Left ventricle myocardium inferior (tissue), 1 donor: ENCODE results near the gene ACTR5. TPM values are rescaled to one million over a fixed set of nuclear protein-coding genes. Genes with fewer than 3 reads are reported as not detected.
A peak's percentile ranks its signal among the peaks of the same experiment; 100 is the strongest.

Source experiments
- DNase-seq: peaks from one replicate; pipeline ENCODE4 v3.0.0-alpha.2; 2020
- H3K27ac ChIP-seq: fragments of 200-600 bp; replicated peaks from 2 replicates; pipeline ENCODE4 v1.8.0; 2021
- H3K27me3 ChIP-seq: fragments of 200-600 bp; 2 replicates; pipeline ENCODE4 v1.8.0; 2021; ENCODE audit warnings: low read depth
- H3K36me3 ChIP-seq: fragments of 200-600 bp; 2 replicates; pipeline ENCODE4 v1.8.0; 2021
- H3K4me1 ChIP-seq: fragments of 200-600 bp; 2 replicates; pipeline ENCODE4 v1.8.0; 2021
- H3K4me3 ChIP-seq: fragments of 200-600 bp; 2 replicates; pipeline ENCODE4 v1.8.0; 2021; ENCODE audit warnings: mild to moderate bottlenecking, moderate library complexity
- H3K9me3 ChIP-seq: fragments of 200-600 bp; replicated peaks from 2 replicates; pipeline ENCODE4 v1.8.0; 2021
- CTCF ChIP-seq: fragments of 200-600 bp; IDR thresholded peaks from 2 replicates; pipeline ENCODE4 v1.8.0; 2021; ENCODE audit warnings: antibody characterized with exemption, mild to moderate bottlenecking, borderline replicate concordance
- intact Hi-C: fragments of 100-400 bp; cut with micrococcal nuclease; formaldehyde crosslinking; loops from one replicate; pipeline ENCODE4 v1.11.0; 2022
- total RNA-seq: library from RNA; stranded (reverse); fragmentation: NEBNext Ultra II Directional; extraction: Animal tissue kit (Norgen Biotek cat#: 25700); gene quantifications from one replicate; pipeline ENCODE4 v1.2.1, GENCODE V29; 2021
- donor health status: DM: no; HTN: yes; CAD: no; lungs with severe emphysema.

The ACTR5 gene
- total RNA-seq, 1 donor from 2014 or later = 3.1 TPM

- intact Hi-C loops = loop anchor here (5.0 kb wide), 1 partner anchor 86 kb away; no protein-coding TSS in a partner anchor
- TF ChIP-seq CTCF = no peak
- no peak for DNase-seq
- Histone ChIP-seq H3K27me3 (peaks cover 100% of the 10 kb centered on the region), H3K4me1 (peaks cover 24% of the 10 kb centered on the region), H3K27ac (no peak overlapping the region), H3K4me3 (no peak overlapping the region), H3K36me3 (no peaks in the 10 kb centered on the region), H3K9me3 (no peaks in the 10 kb centered on the region)
Observed at GRCh38 chr20:38732981-38733380, 15.3 kb upstream of the ACTR5 start.

DNA sequence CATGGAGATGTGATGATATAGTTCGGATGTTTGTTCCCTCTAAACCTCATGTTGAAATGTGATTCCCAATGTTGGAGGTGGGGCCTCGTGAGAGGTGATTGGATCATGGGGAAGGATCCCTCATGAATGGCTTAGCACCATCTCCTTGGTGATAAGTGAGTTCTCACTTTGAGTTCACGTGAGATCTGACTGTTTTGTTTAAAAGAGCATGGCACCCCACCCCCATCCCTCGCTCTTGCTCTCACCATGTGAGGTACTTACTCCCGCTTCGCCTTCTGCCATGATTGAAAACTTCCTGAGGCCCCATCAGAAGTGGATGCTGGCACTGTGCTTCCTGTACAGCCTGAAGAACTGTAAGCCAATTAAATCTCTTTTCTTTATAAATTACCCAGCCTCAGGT, 13.1 kb upstream of the ACTR5 start:
- Histone ChIP-seq H3K4me3 (no peak overlapping the region), H3K4me1 (peaks cover 16% of the 10 kb centered on the region), H3K36me3 (no peaks in the 10 kb centered on the region), H3K27ac (no peak overlapping the region), H3K27me3 (peaks cover 100% of the 10 kb centered on the region), H3K9me3 (no peaks in the 10 kb centered on the region)
- no peak for TF ChIP-seq CTCF
- DNase-seq = no peak
- intact Hi-C loops = no loop called here

- Histone ChIP-seq H3K4me1 (no peaks in the 10 kb centered on the region), H3K4me3 (no peak overlapping the region), H3K9me3 (no peaks in the 10 kb centered on the region), H3K36me3 (no peaks in the 10 kb centered on the region), H3K27ac (no peak overlapping the region), H3K27me3 (peaks cover 100% of the 10 kb centered on the region)
- intact Hi-C loops = no loop called here
- DNase-seq = no peak
- TF ChIP-seq CTCF = no peak
Observed at GRCh38 chr20:38737887-38738286, 10.4 kb upstream of the ACTR5 start.

- DNase-seq = no peak
- Histone ChIP-seq H3K36me3 (no peaks in the 10 kb centered on the region), H3K9me3 (no peaks in the 10 kb centered on the region), H3K27ac (no peak overlapping the region), H3K4me1 (peaks cover 20% of the 10 kb centered on the region), H3K27me3 (peaks cover 40% of the 10 kb centered on the region), H3K4me3 (no peak overlapping the region)
- no peak for TF ChIP-seq CTCF
- intact Hi-C loops = no loop called here
Observed at GRCh38 chr20:38745757-38746156, 2.5 kb upstream of the ACTR5 start.

- peak overlapping the region; percentile 83 for H3K4me3 ChIP-seq
- peak overlapping the region; percentile 77 for H3K27ac ChIP-seq
- peaks cover 7% of the 10 kb centered on the region for H3K36me3 ChIP-seq
- no peak for DNase-seq
- H3K9me3 ChIP-seq = no peaks in the 10 kb centered on the region
- intact Hi-C loops = no loop called here
- peaks cover 20% of the 10 kb centered on the region for H3K4me1 ChIP-seq
- H3K27me3 ChIP-seq = peaks cover 21% of the 10 kb centered on the region
- TF ChIP-seq CTCF = no peak
Observed at GRCh38 chr20:38747495-38748096, 664 bp upstream of the ACTR5 start.
